Measurements from ENCODE around the gene MRPL52. TPM values are rescaled to one million over a fixed set of nuclear protein-coding genes. Genes with fewer than 3 reads are reported as not detected.

Gene MRPL52
- total and polyA plus RNA-seq, 12 donors = 58.3 to 390 (median 111) TPM

GRCh38 chr14:22875748-22876319, 46.1 kb downstream of the MRPL52 start:
- WGBS, 4 donors = 84 to 95% (median 90%) methylated on average over 3 to 20 of the region's 20 CpGs
- H3K4me1 ChIP-seq (replicated peaks in 1 of 2) = peaks cover 7 to 11% of the 10 kb centered on the region in 2 donors
- no peaks in the 10 kb centered on the region for H3K27me3 ChIP-seq
- no peak for TF ChIP-seq POLR2A (IDR thresholded peaks at IDR 0.05)
- no peak for TF ChIP-seq CTCF (IDR thresholded peaks at IDR 0.05)
- intact Hi-C loops (cut with DNase I) = no loop called here
- H3K4me3 ChIP-seq = no peak overlapping the region
- H3K27ac ChIP-seq = no peak overlapping the region
- H3K36me3 ChIP-seq (replicated peaks in 1 of 2) = peaks cover 0 to 56% of the 10 kb centered on the region in 2 donors
- H3K9me3 ChIP-seq (replicated peaks in 1 of 3) = no peaks in the 10 kb centered on the region
- DNase-seq = peak in 1 of 7 donors; percentile 48

- Histone ChIP-seq H3K4me1 (replicated peaks in 1 of 2) (peaks cover 6 to 9% of the 10 kb centered on the region in 2 donors), H3K27ac (no peak overlapping the region), H3K4me3 (no peak overlapping the region), H3K9me3 (replicated peaks in 1 of 3) (no peaks in the 10 kb centered on the region), H3K36me3 (replicated peaks in 1 of 2) (peaks cover 0 to 56% of the 10 kb centered on the region in 2 donors), H3K27me3 (no peaks in the 10 kb centered on the region)
- DNase-seq = peak in 1 of 7 donors; percentile 42
- no peak for TF ChIP-seq CTCF (IDR thresholded peaks at IDR 0.05)
- TF ChIP-seq POLR2A (IDR thresholded peaks at IDR 0.05) = no peak
- 91 to 100% (median 94%) methylated on average over 3 to 22 of the region's 22 CpGs for WGBS, 4 donors
- intact Hi-C loops (cut with DNase I) = no loop called here
These were observed 47.4 kb downstream of the MRPL52 start for GRCh38 chr14:22877000-22877501.

GRCh38 chr14:22878271-22879246, 48.9 kb downstream of the MRPL52 start:
- Histone ChIP-seq H3K9me3 (replicated peaks in 1 of 3) (no peaks in the 10 kb centered on the region), H3K4me3 (no peak overlapping the region), H3K27me3 (no peaks in the 10 kb centered on the region), H3K4me1 (replicated peaks in 1 of 2) (peaks cover 0 to under 1% of the 10 kb centered on the region in 2 donors), H3K27ac (no peak overlapping the region), H3K36me3 (replicated peaks in 1 of 2) (peaks cover 0 to 53% of the 10 kb centered on the region in 2 donors)
- peak in 1 of 7 donors; percentile 40 for DNase-seq
- WGBS, 4 donors = 83 to 88% (median 87%) methylated on average over 8 of the region's 8 CpGs
- intact Hi-C loops (cut with DNase I) = no loop called here
- no peak for TF ChIP-seq POLR2A (IDR thresholded peaks at IDR 0.05)
- TF ChIP-seq CTCF (IDR thresholded peaks at IDR 0.05) = no peak

GRCh38 chr14:22882064-22882463, 52.4 kb downstream of the MRPL52 start:
- no peak for DNase-seq
- WGBS, 4 donors = 35 to 51% (median 43%) methylated on average over 7 of the region's 7 CpGs
- no peak for TF ChIP-seq CTCF (IDR thresholded peaks at IDR 0.05)
- TF ChIP-seq POLR2A (IDR thresholded peaks at IDR 0.05) = no peak
- Histone ChIP-seq H3K4me3 (no peak overlapping the region), H3K27me3 (no peaks in the 10 kb centered on the region), H3K36me3 (replicated peaks in 1 of 2) (peaks cover 0 to 18% of the 10 kb centered on the region in 2 donors), H3K27ac (no peak overlapping the region), H3K9me3 (replicated peaks in 1 of 3) (no peaks in the 10 kb centered on the region), H3K4me1 (replicated peaks in 1 of 2) (no peaks in the 10 kb centered on the region)
- intact Hi-C loops (cut with DNase I) = no loop called here

All from adrenal gland (tissue), 12 donors.